GF-D8 (cell line): Measurements from ENCODE around the gene LFNG.
"Not testable (repeated sequence)": the region's sequence is repeated elsewhere in the genome, so short reads cannot be mapped to it uniquely, and the experiment has no call there.

Experiments
- DNase-seq: peaks from one replicate; lab custom pipeline; 2025; lab: John Stamatoyannopoulos, UW

LFNG gene

GRCh38 chr7:2529161-2530070 is 9.8 kb downstream of the LFNG start:
- peak; percentile 93 for DNase-seq

DNA sequence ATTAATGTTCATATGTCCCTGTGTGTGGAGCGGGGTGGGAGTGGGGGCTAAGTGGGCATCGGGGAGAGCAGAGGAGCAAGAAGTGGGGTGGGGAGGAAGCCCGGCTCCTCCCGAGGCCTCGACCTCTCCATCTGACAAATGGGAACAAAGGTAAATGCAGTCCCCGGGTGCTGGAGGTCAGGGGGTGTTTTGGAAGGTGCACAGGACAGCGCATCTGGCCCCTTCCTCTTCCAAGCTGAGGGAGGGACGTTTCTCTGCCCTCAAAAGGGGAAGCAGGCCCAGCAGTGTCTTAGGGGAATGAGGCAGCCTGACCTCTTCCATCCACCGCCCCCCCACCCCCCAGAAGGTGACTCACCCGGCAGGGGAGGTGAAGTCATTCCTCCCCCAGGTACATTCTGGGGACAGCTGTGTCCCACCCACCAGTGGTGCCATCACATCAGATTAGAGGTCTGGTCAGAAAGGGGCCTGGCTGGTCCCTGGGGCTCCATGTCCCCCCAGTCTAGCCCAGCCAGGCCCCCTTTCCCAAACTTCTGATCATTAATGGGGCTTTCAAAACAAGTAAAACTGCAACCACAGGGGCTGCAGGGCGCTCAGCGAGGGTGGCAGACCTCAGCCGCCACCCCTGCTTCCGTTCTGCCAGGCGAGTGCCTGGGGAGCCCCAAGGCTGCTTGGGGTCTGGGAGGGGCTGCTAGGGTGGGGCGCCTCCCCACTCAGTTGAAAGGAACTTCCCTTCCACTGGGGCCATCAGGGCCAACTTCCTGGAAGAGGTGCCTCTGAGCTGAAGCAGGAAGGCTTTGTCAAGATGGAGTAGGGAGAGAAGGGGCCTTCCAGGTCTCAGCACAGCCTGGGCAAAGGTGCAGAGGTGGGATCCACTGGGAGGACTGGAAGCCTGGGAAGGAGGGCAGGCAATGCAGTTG is 10.8 kb downstream of the LFNG start:
- peak; percentile 88 for DNase-seq

DNA sequence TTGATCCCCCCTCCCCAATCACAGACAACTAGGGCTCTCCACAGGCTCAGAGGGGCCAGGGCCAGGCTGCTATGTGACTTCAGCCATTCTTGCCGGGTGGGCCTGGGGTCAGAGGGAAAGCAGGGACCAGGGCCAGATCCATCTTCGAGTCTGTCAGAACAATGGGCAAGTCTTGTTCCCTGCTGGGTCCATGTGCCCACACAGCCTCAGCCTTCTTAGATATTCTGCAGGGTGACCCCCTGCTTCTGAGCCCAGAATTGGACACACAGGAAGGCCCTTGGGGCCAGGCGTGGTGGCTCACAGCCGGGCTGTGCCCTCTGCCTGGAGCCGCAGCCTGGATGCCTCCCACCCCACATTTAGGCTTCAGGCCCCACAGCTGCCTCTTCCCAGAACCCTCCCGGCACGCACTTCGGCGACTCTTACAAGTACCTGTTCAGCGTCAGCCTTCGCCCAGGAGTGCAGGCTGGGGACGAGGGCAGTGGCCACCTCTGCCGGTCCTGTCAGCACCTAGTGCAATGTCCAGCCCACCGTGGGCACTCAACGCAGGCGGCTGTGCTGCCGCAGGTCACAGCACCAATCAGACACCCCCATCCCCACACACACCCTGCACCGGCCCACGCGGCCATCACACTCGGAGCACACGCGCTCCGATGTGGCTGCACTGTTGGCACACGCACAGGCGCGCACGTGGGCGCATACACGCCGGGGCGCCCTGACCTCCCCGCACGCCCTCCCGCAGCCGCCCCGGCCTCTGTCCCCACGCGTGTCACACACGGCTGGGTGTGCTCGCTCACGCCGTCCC is 11.6 kb downstream of the LFNG start:
- not testable (repeated sequence) for DNase-seq

- not testable (repeated sequence) for DNase-seq
Observed at GRCh38 chr7:2531796-2532110, 12.2 kb downstream of the LFNG start.

DNA sequence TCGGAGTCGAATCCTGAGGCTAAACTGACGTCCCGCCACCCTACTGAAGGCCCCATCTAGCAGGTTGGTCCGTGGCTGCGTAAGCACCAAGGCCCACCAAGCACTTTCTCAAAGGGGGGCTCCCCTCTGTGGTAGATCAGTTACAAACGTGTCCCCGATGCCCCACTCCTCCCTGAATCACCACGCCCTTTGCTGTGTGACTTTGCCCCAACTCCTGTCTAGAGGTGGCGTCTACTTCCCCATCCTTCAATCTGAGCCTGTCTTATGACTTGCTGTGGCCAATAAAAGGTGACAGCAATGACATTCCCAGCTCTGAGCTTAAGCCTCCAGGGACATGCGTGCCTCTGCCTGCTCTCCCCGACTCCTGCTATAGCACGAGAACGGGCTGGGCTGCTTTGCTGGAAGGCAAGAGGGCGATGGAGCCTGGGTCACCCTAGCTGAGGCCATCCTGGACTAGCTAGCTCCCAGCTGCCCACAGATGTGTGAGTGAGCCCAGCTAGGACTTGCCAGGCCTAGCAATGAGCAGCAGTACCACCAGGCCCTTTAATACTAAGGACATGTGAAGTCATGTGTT is 12.7 kb downstream of the LFNG start:
- not testable (repeated sequence) for DNase-seq

GRCh38 chr7:2532816-2533215 is 13.2 kb downstream of the LFNG start:
- DNase-seq: not testable (repeated sequence)

- not testable (repeated sequence) for DNase-seq
Observed at GRCh38 chr7:2533566-2533965, 14.0 kb downstream of the LFNG start.

- DNase-seq: not testable (repeated sequence)
Observed at GRCh38 chr7:2534214-2534613, 14.6 kb downstream of the LFNG start.

DNA sequence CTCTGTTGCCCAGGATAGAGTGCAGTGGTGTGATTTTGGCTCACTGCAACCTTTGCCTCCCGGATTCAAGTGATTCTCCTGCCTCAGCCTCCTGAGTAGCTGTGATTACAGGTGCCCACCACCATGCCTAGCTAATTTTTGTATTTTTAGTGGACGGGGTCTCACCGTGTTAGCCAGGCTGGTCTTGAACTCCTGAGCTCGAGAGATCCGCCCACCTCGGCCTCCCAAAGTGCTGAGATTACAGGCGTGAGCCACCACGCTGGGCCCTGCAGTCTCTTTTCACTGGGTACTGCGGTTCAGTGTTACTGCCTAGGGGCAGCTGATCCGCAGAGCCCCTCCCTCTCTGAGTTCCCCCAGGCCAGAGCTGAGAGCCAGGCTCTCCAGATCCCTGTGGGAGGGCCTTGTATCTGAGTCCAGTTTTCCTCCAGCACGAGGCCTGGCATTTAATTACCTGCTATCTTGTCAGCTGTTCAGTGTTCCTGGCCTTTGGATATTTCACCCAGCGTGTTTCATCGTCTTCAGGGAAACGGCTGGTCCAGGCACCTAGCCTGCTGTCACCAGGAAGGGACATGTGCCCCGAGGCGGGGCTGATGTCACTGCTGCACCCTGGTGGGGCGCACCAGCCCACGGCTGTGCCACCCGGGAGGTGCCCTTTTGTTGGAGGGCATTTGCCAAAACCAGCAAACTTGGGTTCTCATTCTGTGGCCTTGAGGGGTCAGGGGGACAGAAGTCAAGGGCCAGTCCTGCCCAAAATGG is 16.5 kb downstream of the LFNG start:
- DNase-seq: not testable (repeated sequence)

DNA sequence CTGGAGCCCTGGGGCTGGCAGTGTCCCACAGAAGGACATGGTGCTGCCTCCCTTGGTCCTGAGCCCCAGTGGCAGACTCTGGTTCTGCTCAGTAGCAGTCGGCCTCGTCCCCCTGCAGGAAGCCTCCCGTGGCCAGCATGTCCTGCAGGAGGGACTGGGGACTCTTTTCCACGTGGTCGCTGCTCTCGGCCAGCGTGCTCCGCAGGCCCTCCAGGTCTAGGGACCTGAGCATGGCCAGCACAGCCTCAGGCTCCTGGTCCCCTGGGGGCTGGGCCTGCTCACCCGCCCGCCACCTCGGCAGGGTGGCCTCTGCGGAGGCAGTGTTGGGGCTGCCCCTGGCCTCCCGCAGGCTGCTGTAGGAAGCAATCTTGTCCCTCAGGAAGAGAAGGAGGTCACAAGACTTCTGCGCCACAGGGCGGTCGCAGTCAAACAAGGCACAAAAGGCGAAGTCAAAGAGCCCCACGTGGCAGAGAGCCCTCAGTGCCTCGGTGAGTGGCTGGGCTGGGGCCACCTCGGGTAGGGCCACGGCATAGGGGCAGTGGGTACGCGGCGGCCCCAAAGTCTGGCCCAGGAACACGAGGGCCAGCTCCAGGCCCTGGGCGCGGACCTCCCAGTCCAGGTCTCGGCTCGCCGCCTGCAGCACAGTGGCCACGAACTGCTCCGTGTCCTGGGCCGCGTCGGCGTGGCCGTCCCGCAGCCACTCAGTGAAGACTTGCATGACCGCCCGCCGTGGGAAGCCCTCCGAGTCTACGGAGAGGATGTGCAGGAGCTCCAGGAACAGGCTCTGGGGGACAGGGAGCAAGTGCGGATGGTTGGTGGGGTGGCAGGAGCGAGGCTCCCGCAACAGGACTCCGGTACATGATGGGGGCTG is 18.6 kb downstream of the LFNG start:
- no peak for DNase-seq

DNA sequence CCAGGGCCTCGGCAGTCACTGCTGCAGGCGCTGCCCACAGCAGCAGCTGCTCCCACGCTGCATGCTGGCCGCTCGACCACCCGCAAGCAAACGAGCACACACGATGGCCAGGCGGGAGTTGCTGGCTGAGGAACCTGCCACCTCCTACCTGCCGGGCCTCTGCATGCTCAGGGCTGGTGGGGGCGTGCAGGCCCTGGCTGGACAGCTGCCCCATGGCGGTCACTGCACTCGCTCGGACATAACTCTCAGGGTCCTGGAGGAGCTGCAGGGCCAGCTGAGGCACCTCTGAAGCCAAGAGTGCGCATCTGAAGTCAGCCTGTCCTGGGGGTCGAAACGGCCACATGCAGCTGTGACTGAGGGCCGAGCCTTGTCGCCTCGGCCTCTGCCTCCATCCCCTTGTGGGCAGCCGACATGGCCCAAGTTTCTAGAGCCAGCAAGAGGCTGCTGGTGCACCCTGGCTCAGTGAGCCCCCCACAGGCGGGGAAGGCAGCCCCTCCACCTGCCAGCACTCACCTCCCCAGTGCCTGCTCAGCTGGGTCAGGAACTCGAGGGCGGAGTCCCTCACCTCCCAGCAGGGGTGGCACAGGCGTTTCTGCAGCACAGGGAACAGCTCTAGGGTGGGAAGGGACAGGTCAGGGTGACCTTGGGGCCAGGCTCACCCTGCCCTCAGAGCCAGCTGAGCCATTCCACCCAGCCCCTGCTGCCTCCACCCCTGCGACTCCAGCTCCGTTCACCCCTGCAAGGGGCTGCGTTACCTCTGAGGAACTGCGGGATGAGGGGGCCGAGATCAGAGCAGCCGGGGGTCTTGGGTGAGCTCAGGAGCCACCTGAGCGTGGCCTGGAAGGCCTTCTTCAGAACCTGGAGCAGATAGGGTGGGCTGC is 19.7 kb downstream of the LFNG start:
- no peak for DNase-seq

GRCh38 chr7:2540133-2540532 is 20.6 kb downstream of the LFNG start:
- DNase-seq: no peak

- DNase-seq: no peak
Observed at GRCh38 chr7:2540641-2541051, 21.1 kb downstream of the LFNG start.

DNA sequence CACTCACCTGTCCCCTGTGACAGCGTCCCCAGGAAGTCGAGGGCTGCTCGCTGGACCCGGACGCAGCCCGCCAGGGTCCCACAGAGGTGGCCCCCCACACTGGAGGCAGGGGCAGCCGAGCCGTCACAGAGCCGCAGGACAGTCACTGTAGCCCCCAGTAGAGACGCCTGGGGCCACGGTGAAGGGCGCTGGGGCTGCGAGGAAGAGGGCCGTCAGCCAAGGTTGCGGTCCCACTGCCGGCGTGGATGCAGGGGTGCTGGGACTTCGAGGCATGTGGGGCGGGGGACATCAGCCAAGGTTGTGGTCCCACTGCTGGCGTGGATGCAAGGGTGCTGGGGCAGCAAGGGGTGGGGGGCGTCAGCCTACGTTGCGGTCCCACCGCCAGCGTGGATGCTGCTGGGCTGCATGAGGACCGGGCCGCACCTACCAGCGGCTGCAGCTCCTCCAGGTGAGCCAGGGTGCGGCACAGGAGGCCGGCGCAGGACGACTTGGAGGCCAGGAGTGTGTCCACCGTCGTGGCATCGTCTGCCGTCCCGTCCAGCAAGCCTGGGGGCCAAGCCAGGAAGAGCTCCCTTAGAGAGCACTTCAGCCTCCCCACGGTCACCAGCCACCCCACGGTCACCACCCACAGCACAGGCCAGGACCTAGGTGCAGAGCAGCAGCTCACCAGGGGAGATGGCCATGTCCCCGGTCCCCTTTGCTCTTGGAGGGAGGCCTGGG is 21.9 kb downstream of the LFNG start:
- no peak for DNase-seq

GRCh38 chr7:2542011-2542915 is 22.7 kb downstream of the LFNG start:
- no peak for DNase-seq

DNA sequence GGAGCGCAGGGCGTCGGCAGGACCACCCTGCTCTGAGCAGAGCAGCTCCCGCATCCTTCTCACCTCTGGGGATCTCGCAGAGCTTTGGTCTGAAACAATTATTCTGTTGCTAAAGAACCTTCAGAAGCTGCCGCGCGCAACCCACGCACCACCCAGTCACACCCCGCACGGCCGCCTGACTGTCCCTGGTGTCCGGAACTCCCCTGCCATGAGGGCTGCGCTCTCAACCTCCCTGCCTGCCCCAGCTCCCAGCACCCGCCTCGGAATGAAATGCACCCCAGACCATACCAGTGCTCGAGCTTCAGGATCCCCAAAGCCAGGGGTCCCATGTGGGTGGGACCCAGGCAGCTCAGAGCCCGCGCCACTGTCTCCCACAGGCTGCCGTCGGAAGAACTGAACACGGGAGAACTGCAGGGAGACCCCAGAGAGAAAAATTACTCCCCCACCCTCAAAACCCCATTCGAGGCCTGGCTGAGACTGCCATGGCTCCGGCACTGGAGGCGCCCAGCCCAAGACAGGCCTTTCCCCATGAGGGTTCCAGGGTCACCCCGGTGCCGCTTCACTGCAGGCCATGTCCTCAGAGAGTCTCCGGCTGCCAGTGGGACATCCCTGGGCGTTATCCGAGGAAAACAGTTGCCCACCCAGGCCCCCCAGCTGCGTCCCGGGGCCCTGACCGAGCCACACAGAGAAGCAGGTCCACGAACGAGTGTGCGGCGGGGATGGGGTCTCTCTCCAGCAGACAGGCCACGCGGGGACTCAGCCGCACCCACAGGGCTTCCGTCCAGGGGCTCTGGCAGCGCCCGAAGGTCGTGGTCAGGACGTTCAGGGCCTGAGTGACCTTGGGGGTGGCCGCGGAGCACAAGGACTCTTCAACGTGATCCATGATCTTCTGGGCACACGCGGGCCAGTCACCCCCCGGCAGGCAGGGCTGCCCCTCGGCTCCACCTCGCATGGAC is 23.6 kb downstream of the LFNG start:
- DNase-seq: no peak
